ENCODE data around the gene GATD1. TPM values are rescaled to one million over a fixed set of nuclear protein-coding genes. Genes with fewer than 3 reads are reported as not detected.

Gene GATD1
- total RNA-seq, 1 experiment from 2014 or later, result 88.7 TPM

GRCh38 chr11:721741-722345, 55.4 kb downstream of the GATD1 start (continued):
- TF ChIP-seq, protein P1, sequence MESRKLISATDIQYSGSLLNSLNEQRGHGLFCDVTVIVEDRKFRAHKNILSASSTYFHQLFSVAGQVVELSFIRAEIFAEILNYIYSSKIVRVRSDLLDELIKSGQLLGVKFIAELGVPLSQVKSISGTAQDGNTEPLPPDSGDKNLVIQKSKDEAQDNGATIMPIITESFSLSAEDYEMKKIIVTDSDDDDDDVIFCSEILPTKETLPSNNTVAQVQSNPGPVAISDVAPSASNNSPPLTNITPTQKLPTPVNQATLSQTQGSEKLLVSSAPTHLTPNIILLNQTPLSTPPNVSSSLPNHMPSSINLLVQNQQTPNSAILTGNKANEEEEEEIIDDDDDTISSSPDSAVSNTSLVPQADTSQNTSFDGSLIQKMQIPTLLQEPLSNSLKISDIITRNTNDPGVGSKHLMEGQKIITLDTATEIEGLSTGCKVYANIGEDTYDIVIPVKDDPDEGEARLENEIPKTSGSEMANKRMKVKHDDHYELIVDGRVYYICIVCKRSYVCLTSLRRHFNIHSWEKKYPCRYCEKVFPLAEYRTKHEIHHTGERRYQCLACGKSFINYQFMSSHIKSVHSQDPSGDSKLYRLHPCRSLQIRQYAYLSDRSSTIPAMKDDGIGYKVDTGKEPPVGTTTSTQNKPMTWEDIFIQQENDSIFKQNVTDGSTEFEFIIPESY (IDR thresholded peaks at IDR 0.05; ENCODE audit: extremely low read depth, insufficient replicate concordance, low read length), result no peak
- TF ChIP-seq EGR1 (IDR thresholded peaks at IDR 0.05; ENCODE audit: low read depth) (no peak), CTCF (IDR thresholded peaks at IDR 0.05 in 2 of 3, conservative IDR thresholded peaks at IDR 0.05 in 1 of 3; ENCODE audit: borderline replicate concordance in 1 of 3, insufficient read depth in 1 of 3, low read depth in 2 of 3, low read length in 2 of 3) (no peak), POLR2A (IDR thresholded peaks at IDR 0.05; ENCODE audit: borderline replicate concordance, extremely low read depth, insufficient read depth, insufficient read length) (no peak)

- peaks cover 3 to 11% of the 10 kb centered on the region in 2 experiments; a peak in 2 of 4 replicates for H3K36me3 ChIP-seq (ENCODE audit: control insufficient read depth in 1 of 2, insufficient read depth in 2 of 2, low read length in 2 of 2)
- POLR2A ChIA-PET, result no interaction called here
- H2AFZ ChIP-seq (ENCODE audit: low read depth, low read length, poor library complexity, severe bottlenecking), result no peak overlapping the region
- H3K4me1 ChIP-seq (ENCODE audit: control insufficient read depth in 1 of 2, insufficient read depth in 2 of 2, low read length in 2 of 2), result peaks cover 0 to 10% of the 10 kb centered on the region in 2 experiments; a peak in 2 of 4 replicates
- TF ChIP-seq, protein P2, sequence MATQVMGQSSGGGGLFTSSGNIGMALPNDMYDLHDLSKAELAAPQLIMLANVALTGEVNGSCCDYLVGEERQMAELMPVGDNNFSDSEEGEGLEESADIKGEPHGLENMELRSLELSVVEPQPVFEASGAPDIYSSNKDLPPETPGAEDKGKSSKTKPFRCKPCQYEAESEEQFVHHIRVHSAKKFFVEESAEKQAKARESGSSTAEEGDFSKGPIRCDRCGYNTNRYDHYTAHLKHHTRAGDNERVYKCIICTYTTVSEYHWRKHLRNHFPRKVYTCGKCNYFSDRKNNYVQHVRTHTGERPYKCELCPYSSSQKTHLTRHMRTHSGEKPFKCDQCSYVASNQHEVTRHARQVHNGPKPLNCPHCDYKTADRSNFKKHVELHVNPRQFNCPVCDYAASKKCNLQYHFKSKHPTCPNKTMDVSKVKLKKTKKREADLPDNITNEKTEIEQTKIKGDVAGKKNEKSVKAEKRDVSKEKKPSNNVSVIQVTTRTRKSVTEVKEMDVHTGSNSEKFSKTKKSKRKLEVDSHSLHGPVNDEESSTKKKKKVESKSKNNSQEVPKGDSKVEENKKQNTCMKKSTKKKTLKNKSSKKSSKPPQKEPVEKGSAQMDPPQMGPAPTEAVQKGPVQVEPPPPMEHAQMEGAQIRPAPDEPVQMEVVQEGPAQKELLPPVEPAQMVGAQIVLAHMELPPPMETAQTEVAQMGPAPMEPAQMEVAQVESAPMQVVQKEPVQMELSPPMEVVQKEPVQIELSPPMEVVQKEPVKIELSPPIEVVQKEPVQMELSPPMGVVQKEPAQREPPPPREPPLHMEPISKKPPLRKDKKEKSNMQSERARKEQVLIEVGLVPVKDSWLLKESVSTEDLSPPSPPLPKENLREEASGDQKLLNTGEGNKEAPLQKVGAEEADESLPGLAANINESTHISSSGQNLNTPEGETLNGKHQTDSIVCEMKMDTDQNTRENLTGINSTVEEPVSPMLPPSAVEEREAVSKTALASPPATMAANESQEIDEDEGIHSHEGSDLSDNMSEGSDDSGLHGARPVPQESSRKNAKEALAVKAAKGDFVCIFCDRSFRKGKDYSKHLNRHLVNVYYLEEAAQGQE (IDR thresholded peaks at IDR 0.05; ENCODE audit: low read depth), result no peak
- TF ChIP-seq POLR2AphosphoS5 (IDR thresholded peaks at IDR 0.05; ENCODE audit: low read depth, low read length) (no peak), ZNF274 (IDR thresholded peaks at IDR 0.05; ENCODE audit: low read depth, low read length) (no peak), EZH2phosphoT487 (IDR thresholded peaks at IDR 0.05; ENCODE audit: borderline replicate concordance) (no peak), SP1 (IDR thresholded peaks at IDR 0.05; ENCODE audit: low read depth) (no peak), YY1 (IDR thresholded peaks at IDR 0.05; ENCODE audit: extremely low read depth, insufficient replicate concordance, low read depth, low read length) (no peak), CBX3 (IDR thresholded peaks at IDR 0.05; ENCODE audit: low read depth) (no peak), SIN3A (IDR thresholded peaks at IDR 0.05; ENCODE audit: low read depth) (no peak), JUND (IDR thresholded peaks at IDR 0.05) (no peak), RAD21 (IDR thresholded peaks at IDR 0.05; ENCODE audit: low read depth) (no peak), CEBPB (IDR thresholded peaks at IDR 0.05; ENCODE audit: low read depth) (no peak), SRF (IDR thresholded peaks at IDR 0.05; ENCODE audit: low read depth) (no peak), EGR1 (IDR thresholded peaks at IDR 0.05; ENCODE audit: low read depth) (no peak), POLR2A (IDR thresholded peaks at IDR 0.05; ENCODE audit: borderline replicate concordance, extremely low read depth, insufficient read depth, insufficient read length) (no peak), TCF7L2 (IDR thresholded peaks at IDR 0.05; ENCODE audit: borderline replicate concordance, extremely low read depth, insufficient read depth, insufficient read length) (no peak)
- no peaks in the 10 kb centered on the region for H4K20me1 ChIP-seq (ENCODE audit: insufficient read depth)
- CTCF ChIA-PET, result interaction anchor here (1.3 kb wide), 1 partner anchor 14 kb away, joined by 4 read pairs; no protein-coding TSS in a partner anchor
- BruUV-seq (replicated peaks), result TSS peak; percentile 39
- intact Hi-C loops (cut with micrococcal nuclease), result no loop called here
- no peak for ATAC-seq
- no peak overlapping the region for H3K4me3 ChIP-seq (replicated peaks in 1 of 2; ENCODE audit: low read depth in 1 of 2, low read length in 2 of 2)
- DNase-seq (ENCODE audit: low read depth, low spot score), result no peak
- peaks cover 7% of the 10 kb centered on the region; the same call in 1 of the 2 replicates for H3K79me2 ChIP-seq (ENCODE audit: insufficient read depth, low read length)
- no peak overlapping the region for H3K27ac ChIP-seq (ENCODE audit: low read depth, low read length)
- RAD21 ChIA-PET (ENCODE audit: low non-redundant PET in 1 of 2, low total read pairs in 2 of 2, uncharacterized antibody in 2 of 2, unreplicated experiment in 2 of 2), result no interaction called here
- H3K9me2 ChIP-seq (ENCODE audit: insufficient read depth), result no peaks in the 10 kb centered on the region
- H3K27me3 ChIP-seq (ENCODE audit: insufficient read depth, low read length), result no peaks in the 10 kb centered on the region
- H3K9me3 ChIP-seq (ENCODE audit: control insufficient read depth in 1 of 2, insufficient read depth in 1 of 2, low read depth in 1 of 2, low read length in 2 of 2), result no peaks in the 10 kb centered on the region
- H3K4me2 ChIP-seq (ENCODE audit: low read length), result no peak overlapping the region
- H3K9ac ChIP-seq (ENCODE audit: low read length), result no peak overlapping the region
Measured at GRCh38 chr11:721247-721740, 56.0 kb downstream of the GATD1 start.
